Endothelial cell (in vitro differentiated cells): ENCODE measurements around the gene SHISA8. TPM values are rescaled to one million over a fixed set of nuclear protein-coding genes. Genes with fewer than 3 reads are reported as not detected.

ENCODE experiments used
- DNase-seq: peaks from one replicate; pipeline ENCODE4 v3.0.0; 2021; ENCODE audit warnings: low spot score
- H3K27ac Mint-ChIP-seq: one replicate; pipeline ENCODE4 v1.8.0; 2021; ENCODE audit warnings: mixed read lengths, inconsistent platforms; ENCODE audit not compliant: unreplicated experiment
- H3K27me3 Mint-ChIP-seq: one replicate; pipeline ENCODE4 v1.8.0; 2021; ENCODE audit warnings: mild to moderate bottlenecking, moderate library complexity, mixed read lengths, inconsistent platforms; ENCODE audit not compliant: unreplicated experiment
- H3K36me3 Mint-ChIP-seq: one replicate; pipeline ENCODE4 v1.8.0; 2021; ENCODE audit warnings: mild to moderate bottlenecking, low read depth, mixed read lengths, inconsistent platforms; ENCODE audit not compliant: unreplicated experiment
- H3K4me1 Mint-ChIP-seq: one replicate; pipeline ENCODE4 v1.8.0; 2021; ENCODE audit warnings: mild to moderate bottlenecking, mixed read lengths, inconsistent platforms; ENCODE audit not compliant: unreplicated experiment
- H3K4me3 Mint-ChIP-seq: one replicate; pipeline ENCODE4 v1.8.0; 2021; ENCODE audit warnings: mild to moderate bottlenecking, mixed read lengths, inconsistent platforms; ENCODE audit not compliant: unreplicated experiment
- H3K9me3 Mint-ChIP-seq: one replicate; pipeline ENCODE4 v1.8.0; 2021; ENCODE audit warnings: mixed read lengths, inconsistent platforms; ENCODE audit not compliant: unreplicated experiment
- total RNA-seq: library from RNA; stranded (reverse); fragmentation: NEBNext Ultra II Directional; extraction: Animal tissue kit (Norgen Biotek cat#: 25700); gene quantifications from one replicate; pipeline ENCODE4 v1.2.1, GENCODE V29; 2021; ENCODE audit not compliant: unreplicated experiment
- TF ChIP-seq, protein P1 (sequence below): fragments of 200-600 bp; sonication (generic); IDR thresholded peaks from one replicate; pipeline ENCODE4 v1.5.0; 2021; ENCODE audit warnings: antibody characterized with exemption; ENCODE audit not compliant: unreplicated experiment

The SHISA8 gene
- total RNA-seq, 1 donor from 2014 or later, result 0.41 TPM

GRCh38 chr22:41947424-41948080, 32.7 kb upstream of the SHISA8 start:
- peaks cover 6% of the 10 kb centered on the region for H3K27me3 Mint-ChIP-seq
- peaks cover 10% of the 10 kb centered on the region for H3K4me1 Mint-ChIP-seq
- no peak overlapping the region for H3K27ac Mint-ChIP-seq
- no peaks in the 10 kb centered on the region for H3K36me3 Mint-ChIP-seq
- H3K9me3 Mint-ChIP-seq, result no peaks in the 10 kb centered on the region
- TF ChIP-seq, protein P1, sequence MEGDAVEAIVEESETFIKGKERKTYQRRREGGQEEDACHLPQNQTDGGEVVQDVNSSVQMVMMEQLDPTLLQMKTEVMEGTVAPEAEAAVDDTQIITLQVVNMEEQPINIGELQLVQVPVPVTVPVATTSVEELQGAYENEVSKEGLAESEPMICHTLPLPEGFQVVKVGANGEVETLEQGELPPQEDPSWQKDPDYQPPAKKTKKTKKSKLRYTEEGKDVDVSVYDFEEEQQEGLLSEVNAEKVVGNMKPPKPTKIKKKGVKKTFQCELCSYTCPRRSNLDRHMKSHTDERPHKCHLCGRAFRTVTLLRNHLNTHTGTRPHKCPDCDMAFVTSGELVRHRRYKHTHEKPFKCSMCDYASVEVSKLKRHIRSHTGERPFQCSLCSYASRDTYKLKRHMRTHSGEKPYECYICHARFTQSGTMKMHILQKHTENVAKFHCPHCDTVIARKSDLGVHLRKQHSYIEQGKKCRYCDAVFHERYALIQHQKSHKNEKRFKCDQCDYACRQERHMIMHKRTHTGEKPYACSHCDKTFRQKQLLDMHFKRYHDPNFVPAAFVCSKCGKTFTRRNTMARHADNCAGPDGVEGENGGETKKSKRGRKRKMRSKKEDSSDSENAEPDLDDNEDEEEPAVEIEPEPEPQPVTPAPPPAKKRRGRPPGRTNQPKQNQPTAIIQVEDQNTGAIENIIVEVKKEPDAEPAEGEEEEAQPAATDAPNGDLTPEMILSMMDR, result no peak
- peak overlapping the region; percentile 80 for H3K4me3 Mint-ChIP-seq
- DNase-seq, result no peak

DNA sequence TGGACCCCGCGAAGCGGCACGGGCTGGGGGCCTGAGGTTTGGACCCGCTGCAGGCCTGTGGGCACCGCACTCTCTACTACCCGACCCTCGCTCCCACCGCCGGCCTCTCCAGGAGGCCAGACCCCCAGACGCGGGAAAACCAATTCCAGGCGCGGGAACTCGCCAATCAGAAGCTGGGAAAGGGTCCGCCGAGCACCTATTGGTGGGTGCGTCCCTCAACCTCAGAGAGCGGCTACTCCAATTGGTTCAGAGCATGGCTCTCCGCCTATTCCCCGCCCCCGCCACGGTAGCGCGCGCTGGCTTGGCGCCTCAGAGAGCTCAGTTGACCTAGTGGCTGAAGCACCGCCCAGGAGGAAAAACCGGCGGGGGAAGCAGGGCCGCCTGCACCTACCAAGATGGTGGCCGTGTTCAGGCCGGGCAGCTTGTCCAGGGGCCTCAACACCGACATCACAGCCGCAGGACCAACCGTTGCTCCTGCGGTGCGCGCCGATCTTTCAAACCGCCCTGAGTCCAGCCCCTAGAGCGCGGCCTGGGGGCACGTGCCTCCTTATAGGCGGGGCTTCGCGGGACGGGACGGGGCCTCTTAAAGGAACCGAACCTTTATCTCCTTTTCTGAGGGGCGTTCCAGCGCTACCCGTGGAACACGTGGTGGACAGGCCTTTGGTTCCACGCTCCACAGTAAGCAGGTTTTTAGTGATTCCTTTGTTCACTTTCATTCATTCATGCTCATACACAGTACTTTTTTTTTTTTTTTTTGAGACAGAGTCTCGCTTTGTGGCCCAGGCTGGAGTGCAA, 32.0 kb upstream of the SHISA8 start, which contains the start of gene CENPM:
CENPM (minus strand) TSS at position 524 of the 795 bp plus-strand sequence; CDS start at position 448, 76 bp downstream.
- H3K9me3 Mint-ChIP-seq, result no peaks in the 10 kb centered on the region
- peak within 1 kb of the TSS; percentile 81 for H3K4me3 Mint-ChIP-seq
- no peaks in the 10 kb centered on the region for H3K36me3 Mint-ChIP-seq
- H3K27ac Mint-ChIP-seq, result no peak within 1 kb of the TSS
- TF ChIP-seq, protein P1, result peak; percentile 16
- peaks cover 5% of the 10 kb centered on the region for H3K27me3 Mint-ChIP-seq
- DNase-seq, result peak; percentile 94
- peaks cover 10% of the 10 kb centered on the region for H3K4me1 Mint-ChIP-seq

DNA sequence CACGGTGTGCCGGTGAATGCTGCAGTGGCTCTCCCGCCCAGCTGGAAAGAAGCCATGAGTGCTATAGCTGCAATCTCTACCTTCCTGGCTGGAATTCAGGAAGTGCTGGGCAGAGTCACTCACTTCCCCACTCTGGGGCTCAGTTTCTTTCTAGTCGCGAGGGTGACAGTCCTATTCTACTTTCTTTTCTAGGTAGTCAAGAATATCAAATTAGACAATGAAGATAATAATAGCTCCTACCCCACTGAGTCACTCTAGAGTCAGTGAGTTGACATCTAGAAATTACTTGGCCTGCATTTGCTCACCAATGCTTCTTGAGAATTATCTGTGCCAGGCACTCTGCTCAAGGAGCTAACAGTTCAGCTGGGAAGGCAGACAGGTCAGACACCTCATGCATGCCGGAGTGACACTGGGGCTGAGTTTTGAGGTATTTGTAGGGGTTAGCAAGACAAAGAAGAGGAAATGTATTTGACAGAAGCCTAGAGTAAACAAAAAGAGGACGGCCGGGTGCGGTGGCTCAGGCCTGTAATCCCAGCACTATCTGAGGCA, 28.9 kb upstream of the SHISA8 start:
- TF ChIP-seq, protein P1, result no peak
- no peak overlapping the region for H3K27ac Mint-ChIP-seq
- DNase-seq, result no peak
- H3K4me1 Mint-ChIP-seq, result peaks cover 12% of the 10 kb centered on the region
- H3K9me3 Mint-ChIP-seq, result no peaks in the 10 kb centered on the region
- no peak overlapping the region for H3K4me3 Mint-ChIP-seq
- no peaks in the 10 kb centered on the region for H3K36me3 Mint-ChIP-seq
- peaks cover 6% of the 10 kb centered on the region for H3K27me3 Mint-ChIP-seq

- no peaks in the 10 kb centered on the region for H3K9me3 Mint-ChIP-seq
- peak; percentile 90 for DNase-seq
- no peak overlapping the region for H3K4me3 Mint-ChIP-seq
- no peaks in the 10 kb centered on the region for H3K36me3 Mint-ChIP-seq
- no peak overlapping the region for H3K27ac Mint-ChIP-seq
- TF ChIP-seq, protein P1, result peak; percentile 86
- H3K4me1 Mint-ChIP-seq, result peaks cover 12% of the 10 kb centered on the region
- H3K27me3 Mint-ChIP-seq, result peaks cover 2% of the 10 kb centered on the region
These were observed 26.2 kb upstream of the SHISA8 start for GRCh38 chr22:41940832-41941765.
